ENCODE measurements around the gene ZNF99. TPM values are rescaled to one million over a fixed set of nuclear protein-coding genes. Genes with fewer than 3 reads are reported as not detected.
"Not testable (repeated sequence)": the region's sequence is repeated elsewhere in the genome, so short reads cannot be mapped to it uniquely, and the experiment has no call there.

The ZNF99 gene
- total RNA-seq, 1 donor from 2014 or later, result not detected

DNA sequence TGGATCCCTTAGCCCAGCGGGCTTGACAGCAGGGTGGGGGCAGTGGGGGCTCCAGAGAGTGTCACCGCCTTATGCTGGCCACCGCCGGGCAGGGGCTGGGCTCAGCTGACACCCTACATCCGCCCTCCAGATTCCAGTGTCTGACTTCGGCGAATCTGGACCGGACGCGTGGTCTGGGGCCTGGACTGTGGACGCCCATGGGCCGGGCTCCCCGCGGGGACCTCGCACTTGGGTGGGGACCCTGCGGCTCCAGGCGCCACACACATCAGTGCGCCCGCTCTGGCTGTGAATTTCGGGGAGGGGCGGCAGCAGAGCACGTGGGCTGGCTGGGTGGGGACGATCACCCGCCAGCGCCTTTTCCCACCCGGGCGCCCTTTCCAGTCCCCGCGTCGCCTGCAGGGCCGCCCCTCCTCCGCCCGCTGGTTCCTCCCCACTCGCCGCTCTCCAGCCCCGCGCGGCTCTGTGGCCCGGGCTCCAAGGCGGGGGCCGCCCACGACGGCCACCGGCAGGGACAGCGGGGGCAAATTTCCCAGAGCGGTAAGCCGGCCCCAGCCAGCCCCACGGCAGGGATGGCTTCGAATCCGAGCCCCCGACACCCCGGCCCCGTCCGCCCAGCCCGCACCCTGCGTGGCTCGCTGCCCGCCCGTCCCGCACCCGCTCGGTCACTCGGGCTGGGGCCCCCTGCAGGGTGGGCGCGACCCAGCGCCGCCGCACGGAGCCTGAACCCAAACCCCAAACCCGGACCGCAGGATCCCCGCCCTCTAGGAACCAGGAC, 23.3 kb upstream of the ZNF99 start:
- TF ChIP-seq, protein P1, sequence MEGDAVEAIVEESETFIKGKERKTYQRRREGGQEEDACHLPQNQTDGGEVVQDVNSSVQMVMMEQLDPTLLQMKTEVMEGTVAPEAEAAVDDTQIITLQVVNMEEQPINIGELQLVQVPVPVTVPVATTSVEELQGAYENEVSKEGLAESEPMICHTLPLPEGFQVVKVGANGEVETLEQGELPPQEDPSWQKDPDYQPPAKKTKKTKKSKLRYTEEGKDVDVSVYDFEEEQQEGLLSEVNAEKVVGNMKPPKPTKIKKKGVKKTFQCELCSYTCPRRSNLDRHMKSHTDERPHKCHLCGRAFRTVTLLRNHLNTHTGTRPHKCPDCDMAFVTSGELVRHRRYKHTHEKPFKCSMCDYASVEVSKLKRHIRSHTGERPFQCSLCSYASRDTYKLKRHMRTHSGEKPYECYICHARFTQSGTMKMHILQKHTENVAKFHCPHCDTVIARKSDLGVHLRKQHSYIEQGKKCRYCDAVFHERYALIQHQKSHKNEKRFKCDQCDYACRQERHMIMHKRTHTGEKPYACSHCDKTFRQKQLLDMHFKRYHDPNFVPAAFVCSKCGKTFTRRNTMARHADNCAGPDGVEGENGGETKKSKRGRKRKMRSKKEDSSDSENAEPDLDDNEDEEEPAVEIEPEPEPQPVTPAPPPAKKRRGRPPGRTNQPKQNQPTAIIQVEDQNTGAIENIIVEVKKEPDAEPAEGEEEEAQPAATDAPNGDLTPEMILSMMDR (IDR thresholded peaks at IDR 0.05), result no peak
- peaks cover 24% of the 10 kb centered on the region for H3K9me3 Mint-ChIP-seq (ENCODE audit: unreplicated experiment)
- H3K4me1 Mint-ChIP-seq (ENCODE audit: unreplicated experiment), result no peaks in the 10 kb centered on the region
- no peak overlapping the region for H3K27ac Mint-ChIP-seq (ENCODE audit: unreplicated experiment)
- H3K36me3 Mint-ChIP-seq (ENCODE audit: unreplicated experiment), result no peaks in the 10 kb centered on the region
- no peak overlapping the region for H3K4me3 Mint-ChIP-seq (ENCODE audit: unreplicated experiment)
- DNase-seq (ENCODE audit: extremely low spot score, unreplicated experiment), result peak; percentile 83
- no peaks in the 10 kb centered on the region for H3K27me3 Mint-ChIP-seq (ENCODE audit: unreplicated experiment)

DNA sequence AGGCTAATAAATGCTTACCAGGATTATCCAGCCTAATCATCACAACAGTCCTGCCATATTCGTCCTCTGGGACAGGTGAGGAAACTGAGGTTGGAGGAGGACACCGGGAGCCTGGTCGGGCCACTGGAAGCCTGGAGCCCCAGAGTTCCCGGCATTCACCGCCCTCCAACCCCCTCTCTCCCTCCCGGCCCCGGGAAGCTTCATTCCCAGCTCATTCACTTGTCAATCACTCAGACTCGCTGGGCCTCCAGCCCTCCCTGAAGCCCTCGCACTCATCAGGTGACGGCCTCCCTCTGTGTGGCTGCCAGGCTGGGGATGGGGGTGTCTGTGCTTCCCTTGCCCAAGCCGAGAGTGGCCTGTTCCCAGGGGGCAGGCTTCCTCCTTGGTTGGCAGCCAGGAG, 22.5 kb upstream of the ZNF99 start:
- Mint-ChIP-seq H3K27ac (ENCODE audit: unreplicated experiment) (no peak overlapping the region), H3K4me1 (ENCODE audit: unreplicated experiment) (no peaks in the 10 kb centered on the region), H3K36me3 (ENCODE audit: unreplicated experiment) (peaks cover 3% of the 10 kb centered on the region), H3K9me3 (ENCODE audit: unreplicated experiment) (peaks cover 25% of the 10 kb centered on the region), H3K4me3 (ENCODE audit: unreplicated experiment) (no peak overlapping the region), H3K27me3 (ENCODE audit: unreplicated experiment) (no peaks in the 10 kb centered on the region)
- TF ChIP-seq, protein P1 (IDR thresholded peaks at IDR 0.05), result no peak
- DNase-seq (ENCODE audit: extremely low spot score, unreplicated experiment), result peak; percentile 85

DNA sequence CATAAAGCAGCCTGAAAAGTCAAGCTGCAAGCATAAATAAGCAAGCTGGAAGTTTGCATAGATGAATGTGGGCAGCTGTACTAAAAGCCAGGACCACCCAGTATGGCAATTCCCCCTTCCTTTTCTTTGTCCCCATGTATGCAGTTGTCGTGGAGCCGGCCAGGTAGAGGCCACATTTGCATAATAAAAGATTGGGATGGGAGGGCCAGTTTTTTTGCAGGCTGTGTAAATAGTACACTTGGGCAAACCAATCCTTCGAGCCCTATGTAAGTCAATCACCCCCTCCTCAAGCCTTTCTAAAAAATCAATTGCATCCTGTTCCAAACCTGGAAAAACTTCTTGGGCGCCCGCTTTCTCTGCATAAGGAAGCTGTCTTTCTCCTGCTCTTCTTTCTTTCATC, 13.1 kb upstream of the ZNF99 start:
- TF ChIP-seq, protein P1 (IDR thresholded peaks at IDR 0.05), result no peak
- Mint-ChIP-seq H3K4me1 (ENCODE audit: unreplicated experiment) (no peaks in the 10 kb centered on the region), H3K4me3 (ENCODE audit: unreplicated experiment) (no peak overlapping the region), H3K27me3 (ENCODE audit: unreplicated experiment) (no peaks in the 10 kb centered on the region), H3K27ac (ENCODE audit: unreplicated experiment) (no peak overlapping the region), H3K9me3 (ENCODE audit: unreplicated experiment) (peaks cover 48% of the 10 kb centered on the region), H3K36me3 (ENCODE audit: unreplicated experiment) (peaks cover 3% of the 10 kb centered on the region)
- peak; percentile 23 for DNase-seq (ENCODE audit: extremely low spot score, unreplicated experiment)

DNA sequence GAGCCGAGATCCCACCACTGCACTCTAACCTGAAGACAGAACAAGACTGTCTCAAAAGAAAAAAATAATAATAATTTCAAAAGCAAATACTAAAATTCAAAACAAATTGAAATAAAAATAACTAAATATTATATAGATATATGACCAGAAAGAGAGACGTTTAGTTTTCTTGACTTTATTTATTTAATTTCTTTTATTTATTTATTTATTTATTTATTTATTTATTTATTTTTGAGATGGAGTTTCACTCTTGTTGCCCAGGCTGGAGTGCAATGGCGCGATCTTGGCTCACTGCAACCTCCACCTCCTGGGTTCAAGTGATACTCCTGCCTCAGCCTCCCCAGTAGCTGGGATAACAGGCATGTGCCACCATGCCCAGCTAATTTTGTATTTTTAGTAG, 8.9 kb upstream of the ZNF99 start:
- H3K4me1 Mint-ChIP-seq (ENCODE audit: unreplicated experiment); H3K4me3 Mint-ChIP-seq (ENCODE audit: unreplicated experiment); H3K27me3 Mint-ChIP-seq (ENCODE audit: unreplicated experiment); H3K36me3 Mint-ChIP-seq (ENCODE audit: unreplicated experiment); DNase-seq (ENCODE audit: extremely low spot score, unreplicated experiment); H3K27ac Mint-ChIP-seq (ENCODE audit: unreplicated experiment): not testable (repeated sequence)
- peaks cover 49% of the 10 kb centered on the region for H3K9me3 Mint-ChIP-seq (ENCODE audit: unreplicated experiment)

DNA sequence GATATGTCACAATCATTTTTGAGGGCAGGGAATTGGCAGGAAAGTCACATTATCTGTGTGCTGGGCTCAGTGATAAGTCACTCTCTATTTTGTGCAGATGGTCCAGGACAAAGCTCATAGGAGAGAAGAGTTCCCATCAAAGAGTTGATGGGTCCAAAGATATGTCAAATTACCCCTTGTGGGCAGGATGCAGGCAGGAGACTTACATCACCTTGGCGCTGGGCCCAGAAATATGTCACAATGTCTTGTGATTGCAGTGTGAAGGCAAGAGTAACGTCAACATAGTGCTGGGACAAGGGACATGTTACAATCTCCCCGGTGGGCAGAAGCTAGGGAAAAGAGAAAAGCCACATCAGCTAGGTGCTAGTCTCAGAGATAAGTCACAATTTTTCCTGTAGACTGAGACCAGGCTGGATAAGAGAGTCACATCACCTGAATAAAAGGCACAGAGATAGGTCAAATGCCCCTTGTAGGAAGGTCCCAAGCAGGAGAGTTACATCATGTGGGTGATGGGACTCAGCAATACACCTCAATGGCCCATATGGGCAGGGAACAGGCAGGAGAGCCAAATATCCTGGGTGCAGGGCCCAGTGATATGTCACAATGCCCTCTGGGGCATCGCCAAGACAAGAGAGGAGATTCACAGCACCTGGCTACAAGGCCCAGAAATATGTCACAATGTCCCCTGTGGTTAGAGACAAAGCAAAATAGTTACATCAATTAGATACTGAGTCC, 47.9 kb downstream of the ZNF99 start:
- Mint-ChIP-seq H3K27me3 (ENCODE audit: unreplicated experiment) (no peaks in the 10 kb centered on the region), H3K36me3 (ENCODE audit: unreplicated experiment) (no peaks in the 10 kb centered on the region), H3K27ac (ENCODE audit: unreplicated experiment) (no peak overlapping the region), H3K4me1 (ENCODE audit: unreplicated experiment) (no peaks in the 10 kb centered on the region), H3K9me3 (ENCODE audit: unreplicated experiment) (peaks cover 56% of the 10 kb centered on the region), H3K4me3 (ENCODE audit: unreplicated experiment) (no peak overlapping the region)
- DNase-seq (ENCODE audit: extremely low spot score, unreplicated experiment), result peak; percentile 65
- TF ChIP-seq, protein P1 (IDR thresholded peaks at IDR 0.05), result no peak

Measured in osteocyte (in vitro differentiated cells).